Type B pancreatic cell (in vitro differentiated cells): ENCODE results near the gene ZFYVE19. TPM values are rescaled to one million over a fixed set of nuclear protein-coding genes. Genes with fewer than 3 reads are reported as not detected.
A peak's percentile ranks its signal among the peaks of the same experiment; 100 is the strongest.

Experiments
- DNase-seq: peaks from one replicate; pipeline ENCODE4 v3.0.0; 2021; ENCODE audit warnings: mixed read lengths; ENCODE audit not compliant: unreplicated experiment; ENCODE audit errors: extremely low spot score
- H3K27ac Mint-ChIP-seq: 2 replicates; pipeline ENCODE4 v1.8.0; 2021; ENCODE audit warnings: mild to moderate bottlenecking, mixed read lengths
- H3K27me3 Mint-ChIP-seq: 2 replicates; pipeline ENCODE4 v1.8.0; 2021; ENCODE audit warnings: mixed read lengths
- H3K36me3 Mint-ChIP-seq: 2 replicates; pipeline ENCODE4 v1.8.0; 2021; ENCODE audit warnings: mixed read lengths
- H3K4me1 Mint-ChIP-seq: one replicate; pipeline ENCODE4 v1.8.0; 2021; ENCODE audit warnings: mixed read lengths; ENCODE audit not compliant: unreplicated experiment
- H3K4me3 Mint-ChIP-seq: 2 replicates; pipeline ENCODE4 v1.8.0; 2021; ENCODE audit warnings: mild to moderate bottlenecking, mixed read lengths
- H3K9me3 Mint-ChIP-seq: 2 replicates; pipeline ENCODE4 v1.8.0; 2021; ENCODE audit warnings: mixed read lengths
- total RNA-seq: library from RNA; stranded (reverse); gene quantifications from 2 replicates; pipeline ENCODE4 v1.2.1, GENCODE V29; 2021; ENCODE audit warnings: low replicate concordance
- TF ChIP-seq, protein P1 (sequence below): fragments of 200-600 bp; sonication (generic); conservative IDR thresholded peaks from 2 replicates; pipeline ENCODE4 v1.5.0; 2021; ENCODE audit warnings: antibody characterized with exemption, mild to moderate bottlenecking

The ZFYVE19 gene
- total RNA-seq, 1 donor from 2014 or later: 31.6 TPM

DNA sequence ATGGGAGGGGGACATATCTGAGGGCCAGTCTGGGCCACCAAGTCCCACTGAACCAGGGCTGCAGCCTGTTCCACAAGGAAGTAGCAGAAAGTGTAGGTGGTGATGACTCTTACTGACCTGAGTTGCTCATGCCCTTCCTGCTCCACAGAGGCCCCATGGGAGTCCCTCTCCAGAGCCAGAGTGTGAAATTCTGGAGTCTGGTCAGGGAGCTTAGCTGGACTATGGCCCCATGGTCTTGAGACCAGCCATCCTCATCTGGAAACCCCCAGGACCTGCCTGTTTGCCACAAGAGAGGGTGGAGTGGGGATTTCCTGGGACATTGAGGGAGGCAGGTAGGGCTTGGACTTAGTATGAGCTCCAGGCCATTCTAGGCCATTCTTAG lies 39.9 kb downstream of the ZFYVE19 start:
- H3K4me3 Mint-ChIP-seq: peak overlapping the region; percentile 98

DNA sequence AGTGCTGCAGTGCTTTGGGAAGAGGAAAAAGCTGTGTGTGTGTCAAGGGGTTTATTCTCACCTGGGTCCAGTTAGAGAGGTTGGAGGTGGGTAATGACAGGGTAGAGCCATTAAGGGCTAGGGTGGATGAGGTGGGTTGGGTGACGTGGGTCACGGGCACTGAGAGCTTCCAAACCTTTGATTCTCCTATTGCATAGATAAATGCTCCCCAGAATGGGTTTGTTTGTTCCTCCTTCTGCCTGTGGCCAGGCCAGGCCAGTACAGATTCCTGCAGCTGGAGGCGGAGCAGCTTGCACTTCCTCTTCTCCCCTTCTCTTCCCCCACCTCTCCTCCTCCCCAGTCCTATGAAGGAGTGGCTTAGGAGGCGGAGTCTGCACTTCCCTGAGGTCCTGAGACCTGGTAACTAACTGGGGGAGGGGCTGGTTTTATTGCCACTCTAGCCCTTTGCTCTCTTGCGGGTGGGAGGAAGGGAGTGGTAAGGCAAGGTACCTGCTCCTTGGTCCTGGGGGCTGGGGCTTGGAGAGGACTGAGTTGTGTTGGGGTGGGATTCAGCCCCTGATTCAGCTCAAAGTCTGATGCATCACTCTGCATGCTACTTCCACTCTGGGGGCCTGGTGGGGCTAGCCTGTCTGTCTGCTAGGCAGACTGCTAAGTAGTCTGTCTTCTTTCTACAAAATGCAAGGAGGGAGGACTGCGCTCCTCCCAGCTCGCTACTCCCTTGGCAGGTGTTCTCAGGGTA lies 40.5 kb downstream of the ZFYVE19 start:
- peak overlapping the region; percentile 98 for H3K27ac Mint-ChIP-seq
- no peaks in the 10 kb centered on the region for H3K9me3 Mint-ChIP-seq
- peaks cover 11% of the 10 kb centered on the region for H3K36me3 Mint-ChIP-seq
- peak overlapping the region; percentile 98 for H3K4me3 Mint-ChIP-seq
- TF ChIP-seq, protein P1, sequence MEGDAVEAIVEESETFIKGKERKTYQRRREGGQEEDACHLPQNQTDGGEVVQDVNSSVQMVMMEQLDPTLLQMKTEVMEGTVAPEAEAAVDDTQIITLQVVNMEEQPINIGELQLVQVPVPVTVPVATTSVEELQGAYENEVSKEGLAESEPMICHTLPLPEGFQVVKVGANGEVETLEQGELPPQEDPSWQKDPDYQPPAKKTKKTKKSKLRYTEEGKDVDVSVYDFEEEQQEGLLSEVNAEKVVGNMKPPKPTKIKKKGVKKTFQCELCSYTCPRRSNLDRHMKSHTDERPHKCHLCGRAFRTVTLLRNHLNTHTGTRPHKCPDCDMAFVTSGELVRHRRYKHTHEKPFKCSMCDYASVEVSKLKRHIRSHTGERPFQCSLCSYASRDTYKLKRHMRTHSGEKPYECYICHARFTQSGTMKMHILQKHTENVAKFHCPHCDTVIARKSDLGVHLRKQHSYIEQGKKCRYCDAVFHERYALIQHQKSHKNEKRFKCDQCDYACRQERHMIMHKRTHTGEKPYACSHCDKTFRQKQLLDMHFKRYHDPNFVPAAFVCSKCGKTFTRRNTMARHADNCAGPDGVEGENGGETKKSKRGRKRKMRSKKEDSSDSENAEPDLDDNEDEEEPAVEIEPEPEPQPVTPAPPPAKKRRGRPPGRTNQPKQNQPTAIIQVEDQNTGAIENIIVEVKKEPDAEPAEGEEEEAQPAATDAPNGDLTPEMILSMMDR: no peak
- H3K27me3 Mint-ChIP-seq: peaks cover 28% of the 10 kb centered on the region
- H3K4me1 Mint-ChIP-seq: peaks cover 12% of the 10 kb centered on the region
- no peak for DNase-seq

More for the DNA sequence above, 39.9 kb downstream of the ZFYVE19 start:
- Mint-ChIP-seq H3K27ac (peak overlapping the region; percentile 98), H3K4me1 (peaks cover 12% of the 10 kb centered on the region), H3K27me3 (peaks cover 33% of the 10 kb centered on the region), H3K9me3 (no peaks in the 10 kb centered on the region), H3K36me3 (peaks cover 11% of the 10 kb centered on the region)
- no peak for DNase-seq
- TF ChIP-seq, protein P1: no peak

DNA sequence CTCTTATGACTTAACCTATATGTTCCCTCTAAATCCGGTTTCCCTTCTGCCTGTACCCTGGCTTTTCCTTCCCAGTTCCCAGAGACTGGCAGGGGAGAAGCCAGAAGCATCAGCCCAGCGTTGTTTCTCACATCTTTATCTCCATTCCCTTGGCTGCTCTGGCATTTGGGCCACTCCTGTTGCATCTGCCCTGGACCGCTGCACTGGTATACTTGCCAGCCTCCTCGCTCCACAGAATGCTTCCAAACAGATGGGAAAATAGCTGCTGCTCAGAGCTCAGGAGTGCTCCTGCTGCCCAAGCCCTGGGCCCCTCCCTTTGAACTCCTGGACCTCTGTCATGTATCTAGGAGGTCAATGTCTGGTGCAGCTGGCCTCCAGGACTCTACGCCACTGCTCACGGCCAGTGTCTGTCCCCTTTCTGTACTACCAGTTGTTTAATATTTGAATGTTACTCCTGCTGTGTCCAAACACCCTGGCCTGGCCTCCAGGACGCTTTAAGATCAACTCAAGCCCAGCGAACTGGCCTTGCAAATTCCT lies 43.8 kb downstream of the ZFYVE19 start:
- no peak for DNase-seq
- peak overlapping the region; percentile 86 for H3K27ac Mint-ChIP-seq
- H3K27me3 Mint-ChIP-seq: peaks cover 8% of the 10 kb centered on the region
- no peaks in the 10 kb centered on the region for H3K9me3 Mint-ChIP-seq
- peak overlapping the region; percentile 60 for H3K4me3 Mint-ChIP-seq
- peaks cover 12% of the 10 kb centered on the region for H3K4me1 Mint-ChIP-seq
- H3K36me3 Mint-ChIP-seq: peaks cover 6% of the 10 kb centered on the region
- TF ChIP-seq, protein P1: no peak

DNA sequence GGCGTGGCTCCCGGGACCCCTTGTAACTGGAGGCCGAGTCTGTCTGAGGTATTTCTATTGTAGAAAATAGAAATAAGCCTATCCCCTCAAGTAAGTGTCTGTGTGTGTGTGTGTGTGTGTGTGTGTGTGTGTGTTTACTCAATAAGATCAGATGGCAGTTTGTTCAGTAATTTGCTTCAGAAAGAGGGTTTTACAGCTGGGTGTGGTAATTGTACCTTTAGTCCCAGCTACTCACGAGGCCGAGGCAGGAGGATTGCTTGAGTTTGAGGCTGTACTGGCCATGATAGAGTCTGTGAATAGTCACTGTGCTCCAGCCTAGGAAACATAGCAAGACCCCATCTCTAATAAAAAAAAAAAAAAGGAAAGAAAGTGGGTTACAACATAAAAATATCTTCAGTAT lies 45.6 kb downstream of the ZFYVE19 start:
- Mint-ChIP-seq H3K36me3 (peaks cover 10% of the 10 kb centered on the region), H3K4me1 (peaks cover 15% of the 10 kb centered on the region), H3K27ac (no peak overlapping the region), H3K9me3 (no peaks in the 10 kb centered on the region), H3K27me3 (no peaks in the 10 kb centered on the region), H3K4me3 (no peak overlapping the region)
- TF ChIP-seq, protein P1: no peak
- DNase-seq: no peak

DNA sequence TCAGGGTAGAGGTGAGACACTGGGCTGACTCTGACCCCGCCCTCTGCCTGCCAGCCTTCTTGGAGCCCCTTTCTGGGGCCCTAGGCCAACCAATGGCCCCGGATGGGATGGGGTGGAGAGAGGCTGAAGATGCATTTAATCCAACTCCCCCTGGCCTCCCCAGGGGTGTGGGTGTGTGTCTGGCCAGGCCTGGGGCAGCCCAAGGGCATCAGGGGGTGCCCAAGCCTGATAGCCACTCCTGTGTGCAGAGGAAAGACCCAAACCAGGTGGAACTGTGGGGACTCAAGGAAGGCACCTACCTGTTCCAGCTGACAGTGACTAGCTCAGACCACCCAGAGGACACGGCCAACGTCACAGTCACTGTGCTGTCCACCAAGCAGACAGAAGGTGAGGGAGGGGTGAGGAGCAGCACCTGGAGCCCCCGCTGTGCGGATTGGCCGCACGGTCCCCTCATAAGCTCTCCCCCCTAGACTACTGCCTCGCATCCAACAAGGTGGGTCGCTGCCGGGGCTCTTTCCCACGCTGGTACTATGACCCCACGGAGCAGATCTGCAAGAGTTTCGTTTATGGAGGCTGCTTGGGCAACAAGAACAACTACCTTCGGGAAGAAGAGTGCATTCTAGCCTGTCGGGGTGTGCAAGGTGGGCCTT lies 46.5 kb downstream of the ZFYVE19 start:
- peaks cover 12% of the 10 kb centered on the region for H3K36me3 Mint-ChIP-seq
- no peaks in the 10 kb centered on the region for H3K9me3 Mint-ChIP-seq
- H3K27ac Mint-ChIP-seq: peak overlapping the region; percentile 36
- H3K4me3 Mint-ChIP-seq: no peak overlapping the region
- no peak for DNase-seq
- H3K27me3 Mint-ChIP-seq: no peaks in the 10 kb centered on the region
- TF ChIP-seq, protein P1: no peak
- peaks cover 17% of the 10 kb centered on the region for H3K4me1 Mint-ChIP-seq
